K562 (cell line): ENCODE measurements around the gene HDAC5.
"Not testable (repeated sequence)": the region's sequence is repeated elsewhere in the genome, so short reads cannot be mapped to it uniquely, and the experiment has no call there.

Source experiments
- EP300 ChIP-seq: IDR thresholded peaks from 2 replicates; pipeline ENCODE4 v1.6.1; 2012; ENCODE audit warnings: low read length, improper control_type of control experiment
- HNRNPH1 ChIP-seq: fragments of 200-400 bp; formaldehyde crosslinking; optimal IDR thresholded peaks from 2 replicates; pipeline ENCODE3; 2017; ENCODE audit warnings: low read depth, mild to moderate bottlenecking, low read length, moderate library complexity
- MXI1 ChIP-seq: IDR thresholded peaks from 2 replicates; pipeline ENCODE4 v1.6.1; 2011; ENCODE audit warnings: low read depth, mild to moderate bottlenecking, improper control_type of control experiment, low read length
- SMARCB1 ChIP-seq: IDR thresholded peaks from 2 replicates; pipeline ENCODE4 v1.6.1; 2011; ENCODE audit warnings: improper control_type of control experiment, low read depth; ENCODE audit not compliant: insufficient read length
- SP2 ChIP-seq: IDR thresholded peaks from 2 replicates; pipeline ENCODE4 v1.6.1; 2011; ENCODE audit warnings: mild to moderate bottlenecking, low read depth, low read length, moderate library complexity; ENCODE audit not compliant: poor library complexity, severe bottlenecking; ENCODE audit errors: extremely low read depth
- ZFP36 ChIP-seq: fragments of 150-350 bp; IDR thresholded peaks from 2 replicates; pipeline ENCODE4 v1.6.1; 2018; ENCODE audit warnings: low read length, low read depth; ENCODE audit not compliant: partially characterized antibody
- TF ChIP-seq, protein P1 (sequence below), 3 experiments: IDR thresholded peaks in 2 of 3; conservative IDR thresholded peaks in 1 of 3; 2 replicates each; pipeline ENCODE4 v1.5.1; 2011 to 2012; ENCODE audit warnings: low read length in 3 of 3, mild to moderate bottlenecking in 3 of 3, control low read depth in 2 of 3, improper control_type of control experiment in 1 of 3, inconsistent platforms in 1 of 3, low read depth in 1 of 3, mixed read lengths in 1 of 3, moderate library complexity in 1 of 3; ENCODE audit not compliant: insufficient read depth in 2 of 3
- TF ChIP-seq, protein P2 (sequence below): sonication (generic); formaldehyde crosslinking; IDR thresholded peaks from 2 replicates; pipeline ENCODE4 v1.9.0; 2022; ENCODE audit warnings: mild to moderate bottlenecking, missing genetic modification reagents
- TF ChIP-seq, protein P3 (sequence below): sonication (generic); formaldehyde crosslinking; IDR thresholded peaks from 2 replicates; pipeline ENCODE4 v1.8.1; 2023; ENCODE audit warnings: mild to moderate bottlenecking, missing genetic modification reagents

DNA sequence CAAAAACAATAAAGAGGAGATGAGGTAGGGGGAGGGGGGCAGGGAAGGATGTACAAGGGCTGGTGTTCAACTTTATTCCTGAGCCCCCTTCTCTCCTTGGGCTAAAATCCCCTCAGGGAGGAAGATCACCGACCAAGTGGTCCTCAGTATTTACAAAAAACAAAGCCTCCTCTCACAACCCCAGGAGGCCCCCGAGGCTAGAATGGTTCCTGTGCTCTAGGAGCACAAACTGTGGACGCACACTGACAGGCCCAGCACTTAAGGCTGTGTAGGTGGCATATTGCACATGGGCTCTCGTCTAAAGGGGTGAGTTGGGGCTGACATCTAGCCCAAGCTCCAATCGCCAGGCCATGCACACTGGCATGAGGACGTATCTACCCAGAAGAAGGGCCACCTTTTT lies 21.6 kb downstream of the HDAC5 start:
- TF ChIP-seq SMARCB1, SP2, MXI1, ZFP36, EP300, HNRNPH1: not testable (repeated sequence)
- TF ChIP-seq, protein P1, sequence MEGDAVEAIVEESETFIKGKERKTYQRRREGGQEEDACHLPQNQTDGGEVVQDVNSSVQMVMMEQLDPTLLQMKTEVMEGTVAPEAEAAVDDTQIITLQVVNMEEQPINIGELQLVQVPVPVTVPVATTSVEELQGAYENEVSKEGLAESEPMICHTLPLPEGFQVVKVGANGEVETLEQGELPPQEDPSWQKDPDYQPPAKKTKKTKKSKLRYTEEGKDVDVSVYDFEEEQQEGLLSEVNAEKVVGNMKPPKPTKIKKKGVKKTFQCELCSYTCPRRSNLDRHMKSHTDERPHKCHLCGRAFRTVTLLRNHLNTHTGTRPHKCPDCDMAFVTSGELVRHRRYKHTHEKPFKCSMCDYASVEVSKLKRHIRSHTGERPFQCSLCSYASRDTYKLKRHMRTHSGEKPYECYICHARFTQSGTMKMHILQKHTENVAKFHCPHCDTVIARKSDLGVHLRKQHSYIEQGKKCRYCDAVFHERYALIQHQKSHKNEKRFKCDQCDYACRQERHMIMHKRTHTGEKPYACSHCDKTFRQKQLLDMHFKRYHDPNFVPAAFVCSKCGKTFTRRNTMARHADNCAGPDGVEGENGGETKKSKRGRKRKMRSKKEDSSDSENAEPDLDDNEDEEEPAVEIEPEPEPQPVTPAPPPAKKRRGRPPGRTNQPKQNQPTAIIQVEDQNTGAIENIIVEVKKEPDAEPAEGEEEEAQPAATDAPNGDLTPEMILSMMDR (IDR thresholded peaks at IDR 0.05 in 2 of 3, conservative IDR thresholded peaks at IDR 0.05 in 1 of 3; ENCODE audit: insufficient read depth in 2 of 3, low read depth in 1 of 3, low read length in 3 of 3): not testable (repeated sequence)
- TF ChIP-seq, protein P2, sequence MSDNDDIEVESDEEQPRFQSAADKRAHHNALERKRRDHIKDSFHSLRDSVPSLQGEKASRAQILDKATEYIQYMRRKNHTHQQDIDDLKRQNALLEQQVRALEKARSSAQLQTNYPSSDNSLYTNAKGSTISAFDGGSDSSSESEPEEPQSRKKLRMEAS (CRISPR knock-in tag): not testable (repeated sequence)
- TF ChIP-seq, protein P3, sequence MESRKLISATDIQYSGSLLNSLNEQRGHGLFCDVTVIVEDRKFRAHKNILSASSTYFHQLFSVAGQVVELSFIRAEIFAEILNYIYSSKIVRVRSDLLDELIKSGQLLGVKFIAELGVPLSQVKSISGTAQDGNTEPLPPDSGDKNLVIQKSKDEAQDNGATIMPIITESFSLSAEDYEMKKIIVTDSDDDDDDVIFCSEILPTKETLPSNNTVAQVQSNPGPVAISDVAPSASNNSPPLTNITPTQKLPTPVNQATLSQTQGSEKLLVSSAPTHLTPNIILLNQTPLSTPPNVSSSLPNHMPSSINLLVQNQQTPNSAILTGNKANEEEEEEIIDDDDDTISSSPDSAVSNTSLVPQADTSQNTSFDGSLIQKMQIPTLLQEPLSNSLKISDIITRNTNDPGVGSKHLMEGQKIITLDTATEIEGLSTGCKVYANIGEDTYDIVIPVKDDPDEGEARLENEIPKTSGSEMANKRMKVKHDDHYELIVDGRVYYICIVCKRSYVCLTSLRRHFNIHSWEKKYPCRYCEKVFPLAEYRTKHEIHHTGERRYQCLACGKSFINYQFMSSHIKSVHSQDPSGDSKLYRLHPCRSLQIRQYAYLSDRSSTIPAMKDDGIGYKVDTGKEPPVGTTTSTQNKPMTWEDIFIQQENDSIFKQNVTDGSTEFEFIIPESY (CRISPR knock-in tag): not testable (repeated sequence)
